ENCODE measurements around the gene ISOC2. TPM values are rescaled to one million over a fixed set of nuclear protein-coding genes. Genes with fewer than 3 reads are reported as not detected.

Gene ISOC2
- total and polyA plus RNA-seq, 9 of the 15 experiments (the other 6 are each of a cell fraction or from before 2014, with no cell fraction given) = 1.2 to 229 (median 58.3) TPM

DNA sequence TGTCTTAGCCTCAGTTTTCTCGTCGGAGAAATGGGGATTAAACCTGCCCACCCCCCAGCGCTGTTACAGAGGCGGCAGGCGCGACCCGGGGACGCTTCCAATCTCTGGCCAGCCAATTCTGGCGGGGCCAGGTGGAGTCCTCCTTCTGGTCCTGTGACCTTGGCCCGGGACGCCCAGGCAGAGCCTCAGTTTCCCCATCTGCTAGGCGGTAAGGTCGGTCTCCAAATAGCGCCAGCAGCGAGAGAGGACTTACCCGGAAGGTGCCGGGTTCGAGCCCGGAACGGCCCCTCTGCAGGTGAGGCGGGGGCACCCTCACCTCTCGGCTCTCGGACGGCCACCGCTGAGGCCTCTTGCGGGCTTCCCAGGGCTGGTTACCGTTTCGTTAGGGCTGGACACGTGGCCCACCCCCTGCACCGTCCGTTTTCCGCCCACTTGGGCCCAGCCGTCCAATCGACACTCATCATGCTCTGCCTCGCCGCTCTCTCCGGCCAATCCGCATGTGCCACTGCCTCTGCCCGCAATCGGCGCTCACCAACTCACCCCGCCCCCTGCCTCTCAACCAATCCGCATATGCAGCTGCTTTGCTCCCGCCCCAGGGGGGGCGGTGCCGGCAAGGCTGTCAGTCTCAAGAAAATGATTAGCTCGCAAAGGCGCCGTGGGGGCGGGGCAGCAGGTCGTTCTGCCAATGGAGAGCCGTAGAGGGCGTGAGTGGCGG, at the start of gene ISOC2 (continued):
- TF ChIP-seq ERF (CRISPR knock-in tag; IDR thresholded peaks at IDR 0.05) = peak; percentile 85; the same call in 1 of the 2 replicates
- TF ChIP-seq SRF (CRISPR knock-in tag; IDR thresholded peaks at IDR 0.05) = peak in 1 of 2 experiments; percentile 43; a peak in 1 of 4 replicates
- TF ChIP-seq, protein P1, sequence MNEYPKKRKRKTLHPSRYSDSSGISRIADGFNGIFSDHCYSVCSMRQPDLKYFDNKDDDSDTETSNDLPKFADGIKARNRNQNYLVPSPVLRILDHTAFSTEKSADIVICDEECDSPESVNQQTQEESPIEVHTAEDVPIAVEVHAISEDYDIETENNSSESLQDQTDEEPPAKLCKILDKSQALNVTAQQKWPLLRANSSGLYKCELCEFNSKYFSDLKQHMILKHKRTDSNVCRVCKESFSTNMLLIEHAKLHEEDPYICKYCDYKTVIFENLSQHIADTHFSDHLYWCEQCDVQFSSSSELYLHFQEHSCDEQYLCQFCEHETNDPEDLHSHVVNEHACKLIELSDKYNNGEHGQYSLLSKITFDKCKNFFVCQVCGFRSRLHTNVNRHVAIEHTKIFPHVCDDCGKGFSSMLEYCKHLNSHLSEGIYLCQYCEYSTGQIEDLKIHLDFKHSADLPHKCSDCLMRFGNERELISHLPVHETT (CRISPR knock-in tag; conservative IDR thresholded peaks at IDR 0.05 in 1 of 2, IDR thresholded peaks at IDR 0.05 in 1 of 2) = peak; percentile 25 to 68; a peak in 1 of 4 replicates
- 0 out of 2 replicates have a peak, but pooled peaks have one; percentile 66 for TF ChIP-seq HDAC8 (tag; IDR thresholded peaks at IDR 0.05)
- TF ChIP-seq TARDBP (IDR thresholded peaks at IDR 0.05) = no peak
- TF ChIP-seq CHD2 (IDR thresholded peaks at IDR 0.05; ENCODE audit: low read depth, low read length) = peak; percentile 83
- no peak for TF ChIP-seq ZNF347 (CRISPR knock-in tag; IDR thresholded peaks at IDR 0.05; ENCODE audit: low read depth)
- peak; percentile 98 for TF ChIP-seq ADNP (tag; IDR thresholded peaks at IDR 0.05)
- TF ChIP-seq MEF2A (IDR thresholded peaks at IDR 0.05; ENCODE audit: control insufficient read depth, low read depth, low read length) = no peak
- no peak for TF ChIP-seq ZBTB1 (CRISPR knock-in tag; IDR thresholded peaks at IDR 0.05; ENCODE audit: borderline replicate concordance, low read depth)
- no peak for TF ChIP-seq PTRF (tag; IDR thresholded peaks at IDR 0.05)
- peak; percentile 90 for TF ChIP-seq MEIS2 (IDR thresholded peaks at IDR 0.05; ENCODE audit: partially characterized antibody)
- no peak for TF ChIP-seq MAFF (IDR thresholded peaks at IDR 0.05; ENCODE audit: low read length)
- TF ChIP-seq, protein P2, sequence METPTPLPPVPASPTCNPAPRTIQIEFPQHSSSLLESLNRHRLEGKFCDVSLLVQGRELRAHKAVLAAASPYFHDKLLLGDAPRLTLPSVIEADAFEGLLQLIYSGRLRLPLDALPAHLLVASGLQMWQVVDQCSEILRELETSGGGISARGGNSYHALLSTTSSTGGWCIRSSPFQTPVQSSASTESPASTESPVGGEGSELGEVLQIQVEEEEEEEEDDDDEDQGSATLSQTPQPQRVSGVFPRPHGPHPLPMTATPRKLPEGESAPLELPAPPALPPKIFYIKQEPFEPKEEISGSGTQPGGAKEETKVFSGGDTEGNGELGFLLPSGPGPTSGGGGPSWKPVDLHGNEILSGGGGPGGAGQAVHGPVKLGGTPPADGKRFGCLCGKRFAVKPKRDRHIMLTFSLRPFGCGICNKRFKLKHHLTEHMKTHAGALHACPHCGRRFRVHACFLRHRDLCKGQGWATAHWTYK (CRISPR knock-in tag; IDR thresholded peaks at IDR 0.05) = peak; percentile 70; the same call in 1 of the 2 replicates
- no peak; the same call in 1 of the 2 replicates for TF ChIP-seq ATF1 (CRISPR knock-in tag; IDR thresholded peaks at IDR 0.05)
- peak; percentile 89 for TF ChIP-seq ATF1 (tag; IDR thresholded peaks at IDR 0.05)
- peak; percentile 50; the same call in 1 of the 2 replicates for TF ChIP-seq HLTF (IDR thresholded peaks at IDR 0.05)
- TF ChIP-seq KDM5B (IDR thresholded peaks at IDR 0.05; ENCODE audit: insufficient replicate concordance, low read depth, low read length) = peak; percentile 66
- TF ChIP-seq ZFX (CRISPR knock-in tag; IDR thresholded peaks at IDR 0.05) = peak; percentile 74
- peak; percentile 10; the same call in 1 of the 2 replicates for TF ChIP-seq ZBTB7A (IDR thresholded peaks at IDR 0.05; ENCODE audit: borderline replicate concordance, control insufficient read depth, low read depth, low read length)
- peak in 1 of 2 experiments; percentile 76; a peak in 1 of 4 replicates for TF ChIP-seq FOXA3 (CRISPR knock-in tag; conservative IDR thresholded peaks at IDR 0.05 in 1 of 2, IDR thresholded peaks at IDR 0.05 in 1 of 2)
- TF ChIP-seq NFXL1 (CRISPR knock-in tag; IDR thresholded peaks at IDR 0.05) = no peak
- TF ChIP-seq CBX3 (IDR thresholded peaks at IDR 0.05; ENCODE audit: borderline replicate concordance in 1 of 2, low read length in 2 of 2) = peak in 1 of 2 experiments; percentile 78; a peak in 2 of 3 replicates
- no peak for TF ChIP-seq MCM2 (IDR thresholded peaks at IDR 0.05; ENCODE audit: low read depth)
- no peak for TF ChIP-seq FOXA1 (IDR thresholded peaks at IDR 0.05; ENCODE audit: borderline replicate concordance)
